Stomach (tissue), 4 donors: ENCODE results near the gene GNL3.

Experiments
- EP300 ChIP-seq: sonication (generic); formaldehyde crosslinking; IDR thresholded peaks from one replicate; pipeline ENCODE4 v1.6.1; 2017; ENCODE audit warnings: antibody characterized with exemption
- POLR2A ChIP-seq, 4 donors: fragments of 450-650 bp; IDR thresholded peaks; one replicate each; pipeline ENCODE4 v1.6.1; 2016; ENCODE audit warnings: antibody characterized with exemption in 4 of 4, control low read depth in 2 of 4, mild to moderate bottlenecking in 1 of 4, moderate library complexity in 1 of 4
- POLR2AphosphoS5 ChIP-seq, 3 donors: sonication (generic); formaldehyde crosslinking; IDR thresholded peaks; one replicate each; pipeline ENCODE4 v1.6.1; 2016; ENCODE audit warnings: antibody characterized with exemption in 3 of 3
- TF ChIP-seq, protein P1 (sequence below), 7 experiments: fragments of 450-650 bp in 4 of 7; fragments of 200-600 bp in 3 of 7; sonication (generic) in 3 of 7; IDR thresholded peaks; one replicate each; pipeline ENCODE4 v1.5.1; 2016 to 2019; ENCODE audit warnings: antibody characterized with exemption in 7 of 7, control low read depth in 2 of 7, mild to moderate bottlenecking in 1 of 7

GRCh38 chr3:52714335-52715302 lies 28.8 kb downstream of the GNL3 start:
- TF ChIP-seq, protein P1, sequence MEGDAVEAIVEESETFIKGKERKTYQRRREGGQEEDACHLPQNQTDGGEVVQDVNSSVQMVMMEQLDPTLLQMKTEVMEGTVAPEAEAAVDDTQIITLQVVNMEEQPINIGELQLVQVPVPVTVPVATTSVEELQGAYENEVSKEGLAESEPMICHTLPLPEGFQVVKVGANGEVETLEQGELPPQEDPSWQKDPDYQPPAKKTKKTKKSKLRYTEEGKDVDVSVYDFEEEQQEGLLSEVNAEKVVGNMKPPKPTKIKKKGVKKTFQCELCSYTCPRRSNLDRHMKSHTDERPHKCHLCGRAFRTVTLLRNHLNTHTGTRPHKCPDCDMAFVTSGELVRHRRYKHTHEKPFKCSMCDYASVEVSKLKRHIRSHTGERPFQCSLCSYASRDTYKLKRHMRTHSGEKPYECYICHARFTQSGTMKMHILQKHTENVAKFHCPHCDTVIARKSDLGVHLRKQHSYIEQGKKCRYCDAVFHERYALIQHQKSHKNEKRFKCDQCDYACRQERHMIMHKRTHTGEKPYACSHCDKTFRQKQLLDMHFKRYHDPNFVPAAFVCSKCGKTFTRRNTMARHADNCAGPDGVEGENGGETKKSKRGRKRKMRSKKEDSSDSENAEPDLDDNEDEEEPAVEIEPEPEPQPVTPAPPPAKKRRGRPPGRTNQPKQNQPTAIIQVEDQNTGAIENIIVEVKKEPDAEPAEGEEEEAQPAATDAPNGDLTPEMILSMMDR (IDR thresholded peaks at IDR 0.05) = no peak
- no peak for TF ChIP-seq POLR2A (IDR thresholded peaks at IDR 0.05)
- no peak for TF ChIP-seq POLR2AphosphoS5 (IDR thresholded peaks at IDR 0.05)
- no peak for TF ChIP-seq EP300
